ENCODE measurements around the gene MATK.

Gene MATK

DNA sequence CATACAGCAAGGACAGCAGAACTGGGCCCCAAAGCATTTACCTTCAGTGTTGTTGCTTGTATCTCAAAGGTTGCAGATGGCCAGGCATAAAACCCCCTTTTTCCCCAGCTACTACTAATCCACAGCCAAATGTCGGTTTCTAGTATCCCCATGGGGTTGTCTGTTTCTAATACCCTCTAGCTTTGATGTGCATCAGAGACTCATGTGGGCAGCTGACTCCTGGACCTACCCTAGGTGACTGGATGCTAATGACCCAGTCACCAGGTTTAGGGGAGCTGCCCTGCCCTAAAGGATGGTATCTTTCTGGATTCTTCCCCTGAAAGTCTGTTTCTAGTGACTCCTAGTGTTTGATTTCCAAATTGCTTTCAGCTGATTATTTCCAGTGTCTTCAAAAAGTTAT lies 54.1 kb downstream of the MATK start:
- in situ Hi-C loops (cut with HindIII; ENCODE audit: low sequenced_read_pairs) = no loop called here
- DNase-seq (ENCODE audit: low read depth) = no peak
- no peak overlapping the region for H3K4me3 ChIP-seq (ENCODE audit: low read depth, low read length)
- TF ChIP-seq, protein P1, sequence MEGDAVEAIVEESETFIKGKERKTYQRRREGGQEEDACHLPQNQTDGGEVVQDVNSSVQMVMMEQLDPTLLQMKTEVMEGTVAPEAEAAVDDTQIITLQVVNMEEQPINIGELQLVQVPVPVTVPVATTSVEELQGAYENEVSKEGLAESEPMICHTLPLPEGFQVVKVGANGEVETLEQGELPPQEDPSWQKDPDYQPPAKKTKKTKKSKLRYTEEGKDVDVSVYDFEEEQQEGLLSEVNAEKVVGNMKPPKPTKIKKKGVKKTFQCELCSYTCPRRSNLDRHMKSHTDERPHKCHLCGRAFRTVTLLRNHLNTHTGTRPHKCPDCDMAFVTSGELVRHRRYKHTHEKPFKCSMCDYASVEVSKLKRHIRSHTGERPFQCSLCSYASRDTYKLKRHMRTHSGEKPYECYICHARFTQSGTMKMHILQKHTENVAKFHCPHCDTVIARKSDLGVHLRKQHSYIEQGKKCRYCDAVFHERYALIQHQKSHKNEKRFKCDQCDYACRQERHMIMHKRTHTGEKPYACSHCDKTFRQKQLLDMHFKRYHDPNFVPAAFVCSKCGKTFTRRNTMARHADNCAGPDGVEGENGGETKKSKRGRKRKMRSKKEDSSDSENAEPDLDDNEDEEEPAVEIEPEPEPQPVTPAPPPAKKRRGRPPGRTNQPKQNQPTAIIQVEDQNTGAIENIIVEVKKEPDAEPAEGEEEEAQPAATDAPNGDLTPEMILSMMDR (IDR thresholded peaks at IDR 0.05; ENCODE audit: low read depth, low read length, missing control alignments) = no peak

DNA sequence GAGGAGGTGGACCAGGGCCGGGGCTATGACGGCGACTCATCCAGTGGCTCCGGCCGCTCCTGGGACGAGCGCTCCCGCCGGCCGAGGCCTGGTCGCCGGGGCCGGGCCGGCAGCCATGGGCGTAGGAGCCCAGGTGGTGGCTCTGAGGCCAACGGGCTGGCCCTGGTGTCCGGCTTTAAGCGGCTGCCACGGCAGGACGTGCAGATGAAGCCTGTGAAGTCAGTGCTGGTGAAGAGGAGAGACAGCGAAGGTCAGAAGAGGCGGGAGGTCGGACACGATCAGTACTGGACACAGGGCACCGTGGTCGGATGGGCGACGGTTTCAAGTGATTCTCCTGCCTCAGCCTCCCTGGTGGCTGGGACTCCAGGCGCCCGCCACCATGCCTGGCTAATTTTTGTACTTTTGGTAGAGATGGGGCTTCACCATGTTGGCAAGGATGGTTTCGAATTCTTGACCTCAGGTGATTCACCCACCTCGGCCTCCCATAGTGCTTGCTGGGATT lies 55.7 kb downstream of the MATK start:
- in situ Hi-C loops (cut with HindIII; ENCODE audit: low sequenced_read_pairs) = no loop called here
- TF ChIP-seq, protein P1 (IDR thresholded peaks at IDR 0.05; ENCODE audit: low read depth, low read length, missing control alignments) = no peak
- DNase-seq (ENCODE audit: low read depth) = no peak
- H3K4me3 ChIP-seq (ENCODE audit: low read depth, low read length) = no peak overlapping the region

All from astrocyte of the cerebellum (primary cell).